Activated CD4-positive, alpha-beta T cell treated with anti-CD3 and anti-CD28 coated beads, Interleukin-2, amount 50 U/mL, for 24 hours (primary cell): ENCODE results near the gene SYT6.

ENCODE experiments used
- DNase-seq, 2 donors: peaks; one replicate each; pipeline ENCODE4 v3.0.0-alpha.2; 2020; ENCODE audit warnings: low read depth in 1 of 2, low spot score in 1 of 2

SYT6 gene

GRCh38 chr1:114154963-114155322 lies 1.3 kb upstream of the SYT6 start:
- no peak for DNase-seq

- no peak for DNase-seq
Measured at GRCh38 chr1:114154146-114154962, 685 bp upstream of the SYT6 start.

- DNase-seq, result no peak
Measured at GRCh38 chr1:114152508-114153260, 985 bp downstream of the SYT6 start.

GRCh38 chr1:114152089-114152507 lies 1.6 kb downstream of the SYT6 start:
- no peak for DNase-seq

GRCh38 chr1:114150016-114150415 lies 3.7 kb downstream of the SYT6 start:
- no peak for DNase-seq

GRCh38 chr1:114149211-114149610 lies 4.5 kb downstream of the SYT6 start:
- no peak for DNase-seq

GRCh38 chr1:114145504-114146151 lies 8.0 kb downstream of the SYT6 start:
- no peak for DNase-seq

- DNase-seq, result no peak
Measured at GRCh38 chr1:114144016-114144415, 9.7 kb downstream of the SYT6 start.

GRCh38 chr1:114139540-114139939 lies 14.1 kb downstream of the SYT6 start:
- no peak for DNase-seq

- no peak for DNase-seq
Measured at GRCh38 chr1:114137497-114137896, 16.2 kb downstream of the SYT6 start.

- DNase-seq, result no peak
Measured at GRCh38 chr1:114135786-114136185, 17.9 kb downstream of the SYT6 start.

GRCh38 chr1:114134518-114134917 lies 19.2 kb downstream of the SYT6 start:
- DNase-seq, result no peak

- DNase-seq, result no peak
Measured at GRCh38 chr1:114133129-114133528, 20.5 kb downstream of the SYT6 start.

- no peak for DNase-seq
Measured at GRCh38 chr1:114131526-114132220, 22.0 kb downstream of the SYT6 start.

- DNase-seq, result no peak
Measured at GRCh38 chr1:114130846-114131525, 22.7 kb downstream of the SYT6 start.

GRCh38 chr1:114130213-114130612 lies 23.5 kb downstream of the SYT6 start:
- DNase-seq, result no peak

GRCh38 chr1:114128293-114128692 lies 25.4 kb downstream of the SYT6 start:
- no peak for DNase-seq

- DNase-seq, result no peak
Measured at GRCh38 chr1:114126261-114127095, 27.2 kb downstream of the SYT6 start.

- no peak for DNase-seq
Measured at GRCh38 chr1:114124644-114125043, 29.0 kb downstream of the SYT6 start.
